ENCODE data around the gene PDXP. TPM values are rescaled to one million over a fixed set of nuclear protein-coding genes. Genes with fewer than 3 reads are reported as not detected.

The PDXP gene
- total and polyA plus RNA-seq, 9 of the 15 experiments (the other 6 are each of a cell fraction or from before 2014, with no cell fraction given) = 7.9 to 54.2 (median 38.8) TPM

DNA sequence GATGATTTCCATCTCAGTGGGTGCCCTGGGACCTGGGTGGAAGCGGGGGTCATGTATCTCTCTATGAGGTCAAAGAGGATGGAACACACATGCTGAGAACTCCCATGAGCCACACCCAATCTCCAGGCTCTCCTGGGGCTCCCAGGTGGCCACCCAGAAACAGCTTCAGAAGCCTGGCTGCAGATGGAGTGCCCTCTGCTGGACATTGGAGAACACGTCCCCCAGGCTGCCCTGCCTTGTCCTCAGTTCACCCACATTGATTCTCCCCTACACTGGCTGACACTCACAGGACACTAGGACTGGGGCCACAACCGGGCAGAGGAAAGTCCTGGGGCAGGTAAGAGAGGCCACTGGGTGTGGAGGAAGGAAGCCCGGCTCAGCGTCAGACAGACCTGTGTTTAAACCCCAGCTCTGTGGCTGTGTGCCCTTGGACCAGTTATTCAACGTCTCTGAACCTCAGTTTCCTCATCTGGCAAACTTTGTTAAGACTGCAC, 23.1 kb downstream of the PDXP start (continued):
- TF ChIP-seq, protein P1, sequence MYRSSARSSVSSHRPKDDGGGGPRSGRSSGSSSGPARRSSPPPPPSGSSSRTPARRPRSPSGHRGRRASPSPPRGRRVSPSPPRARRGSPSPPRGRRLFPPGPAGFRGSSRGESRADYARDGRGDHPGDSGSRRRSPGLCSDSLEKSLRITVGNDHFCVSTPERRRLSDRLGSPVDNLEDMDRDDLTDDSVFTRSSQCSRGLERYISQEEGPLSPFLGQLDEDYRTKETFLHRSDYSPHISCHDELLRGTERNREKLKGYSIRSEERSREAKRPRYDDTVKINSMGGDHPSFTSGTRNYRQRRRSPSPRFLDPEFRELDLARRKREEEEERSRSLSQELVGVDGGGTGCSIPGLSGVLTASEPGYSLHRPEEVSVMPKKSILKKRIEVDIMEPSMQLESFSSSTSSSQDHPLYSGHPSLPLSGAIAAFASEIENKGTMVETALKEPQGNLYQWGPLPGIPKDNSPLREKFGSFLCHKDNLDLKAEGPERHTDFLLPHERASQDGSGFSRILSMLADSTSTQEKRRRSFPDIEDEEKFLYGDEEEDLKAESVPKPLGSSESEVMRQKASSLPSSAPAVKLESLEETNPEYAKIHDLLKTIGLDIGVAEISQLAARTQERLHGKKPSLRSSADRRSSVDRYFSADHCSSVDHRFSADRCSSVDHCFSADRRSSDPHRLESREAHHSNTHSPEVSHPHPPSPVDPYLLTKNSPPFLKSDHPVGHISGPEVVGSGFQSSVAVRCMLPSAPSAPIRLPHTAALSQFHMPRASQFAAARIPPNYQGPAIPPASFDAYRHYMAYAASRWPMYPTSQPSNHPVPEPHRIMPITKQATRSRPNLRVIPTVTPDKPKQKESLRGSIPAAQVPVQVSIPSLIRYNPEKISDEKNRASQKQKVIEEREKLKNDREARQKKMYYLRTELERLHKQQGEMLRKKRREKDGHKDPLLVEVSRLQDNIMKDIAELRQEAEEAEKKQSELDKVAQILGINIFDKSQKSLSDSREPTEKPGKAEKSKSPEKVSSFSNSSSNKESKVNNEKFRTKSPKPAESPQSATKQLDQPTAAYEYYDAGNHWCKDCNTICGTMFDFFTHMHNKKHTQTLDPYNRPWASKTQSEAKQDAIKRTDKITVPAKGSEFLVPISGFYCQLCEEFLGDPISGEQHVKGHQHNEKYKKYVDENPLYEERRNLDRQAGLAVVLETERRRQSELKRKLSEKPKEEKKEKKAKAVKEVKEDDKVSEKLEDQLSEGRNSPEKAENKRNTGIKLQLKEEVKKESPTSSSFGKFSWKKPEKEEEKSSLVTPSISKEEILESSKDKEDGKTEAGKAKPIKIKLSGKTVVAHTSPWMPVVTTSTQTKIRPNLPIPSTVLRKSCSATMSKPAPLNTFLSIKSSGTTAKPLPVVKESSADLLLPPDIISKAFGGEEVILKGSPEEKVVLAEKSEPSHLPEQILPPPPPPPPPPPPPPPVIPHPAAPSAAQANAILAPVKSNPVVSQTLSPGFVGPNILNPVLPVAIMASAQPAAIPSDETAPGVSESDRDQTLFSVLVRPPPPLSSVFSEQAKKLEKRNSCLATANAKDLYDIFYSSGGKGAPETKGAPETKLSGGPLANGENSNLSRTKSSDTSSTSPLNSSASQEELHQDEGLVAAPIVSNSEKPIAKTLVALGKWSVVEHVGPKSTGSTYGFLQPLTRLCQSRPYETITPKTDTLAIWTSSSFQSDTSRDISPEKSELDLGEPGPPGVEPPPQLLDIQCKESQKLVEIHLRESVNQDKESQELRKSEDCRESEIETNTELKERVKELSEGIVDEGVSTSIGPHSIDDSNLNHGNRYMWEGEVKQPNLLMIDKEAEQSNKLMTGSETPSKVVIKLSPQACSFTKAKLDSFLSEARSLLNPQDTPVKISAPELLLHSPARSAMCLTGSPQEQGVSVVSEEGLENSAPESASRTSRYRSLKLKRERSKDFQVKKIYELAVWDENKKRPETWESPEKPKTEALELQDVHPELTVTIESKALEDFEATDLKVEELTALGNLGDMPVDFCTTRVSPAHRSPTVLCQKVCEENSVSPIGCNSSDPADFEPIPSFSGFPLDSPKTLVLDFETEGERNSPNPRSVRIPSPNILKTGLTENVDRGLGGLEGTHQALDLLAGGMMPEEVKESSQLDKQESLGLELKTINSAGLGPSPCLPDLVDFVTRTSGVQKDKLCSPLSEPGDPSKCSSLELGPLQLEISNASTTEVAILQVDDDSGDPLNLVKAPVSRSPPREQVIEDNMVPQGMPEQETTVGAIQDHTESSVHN (IDR thresholded peaks at IDR 0.05; ENCODE audit: borderline replicate concordance in 1 of 2, low read depth in 1 of 2) = no peak
- no peak for TF ChIP-seq ZNF408 (CRISPR knock-in tag; IDR thresholded peaks at IDR 0.05; ENCODE audit: low read depth)
- TF ChIP-seq SMAD2 (IDR thresholded peaks at IDR 0.05; ENCODE audit: low read depth, low read length) = no peak
- TF ChIP-seq SIN3A (IDR thresholded peaks at IDR 0.05; ENCODE audit: borderline replicate concordance in 2 of 2, control insufficient read depth in 1 of 2, low read depth in 2 of 2, low read length in 2 of 2) = no peak
- TF ChIP-seq, protein P2, sequence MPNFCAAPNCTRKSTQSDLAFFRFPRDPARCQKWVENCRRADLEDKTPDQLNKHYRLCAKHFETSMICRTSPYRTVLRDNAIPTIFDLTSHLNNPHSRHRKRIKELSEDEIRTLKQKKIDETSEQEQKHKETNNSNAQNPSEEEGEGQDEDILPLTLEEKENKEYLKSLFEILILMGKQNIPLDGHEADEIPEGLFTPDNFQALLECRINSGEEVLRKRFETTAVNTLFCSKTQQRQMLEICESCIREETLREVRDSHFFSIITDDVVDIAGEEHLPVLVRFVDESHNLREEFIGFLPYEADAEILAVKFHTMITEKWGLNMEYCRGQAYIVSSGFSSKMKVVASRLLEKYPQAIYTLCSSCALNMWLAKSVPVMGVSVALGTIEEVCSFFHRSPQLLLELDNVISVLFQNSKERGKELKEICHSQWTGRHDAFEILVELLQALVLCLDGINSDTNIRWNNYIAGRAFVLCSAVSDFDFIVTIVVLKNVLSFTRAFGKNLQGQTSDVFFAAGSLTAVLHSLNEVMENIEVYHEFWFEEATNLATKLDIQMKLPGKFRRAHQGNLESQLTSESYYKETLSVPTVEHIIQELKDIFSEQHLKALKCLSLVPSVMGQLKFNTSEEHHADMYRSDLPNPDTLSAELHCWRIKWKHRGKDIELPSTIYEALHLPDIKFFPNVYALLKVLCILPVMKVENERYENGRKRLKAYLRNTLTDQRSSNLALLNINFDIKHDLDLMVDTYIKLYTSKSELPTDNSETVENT (CRISPR knock-in tag; IDR thresholded peaks at IDR 0.05) = no peak
- TF ChIP-seq JUND (IDR thresholded peaks at IDR 0.05; ENCODE audit: borderline replicate concordance, low read depth, low read length) = 0 out of 2 replicates have a peak, but pooled peaks have one; percentile 29
- no peak for TF ChIP-seq JUND (tag; IDR thresholded peaks at IDR 0.05; ENCODE audit: borderline replicate concordance, low read depth, low read length)
- TF ChIP-seq CBX8 (IDR thresholded peaks at IDR 0.05; ENCODE audit: borderline replicate concordance, extremely low read depth, low read depth, low read length, poor library complexity, severe bottlenecking) = no peak
- TF ChIP-seq TOE1 (IDR thresholded peaks at IDR 0.05; ENCODE audit: borderline replicate concordance) = no peak
- TF ChIP-seq TOE1 (CRISPR knock-in tag; IDR thresholded peaks at IDR 0.05; ENCODE audit: borderline replicate concordance, low read depth) = no peak
- no peak for TF ChIP-seq TAF9B (IDR thresholded peaks at IDR 0.05; ENCODE audit: partially characterized antibody)
- TF ChIP-seq, protein P3, sequence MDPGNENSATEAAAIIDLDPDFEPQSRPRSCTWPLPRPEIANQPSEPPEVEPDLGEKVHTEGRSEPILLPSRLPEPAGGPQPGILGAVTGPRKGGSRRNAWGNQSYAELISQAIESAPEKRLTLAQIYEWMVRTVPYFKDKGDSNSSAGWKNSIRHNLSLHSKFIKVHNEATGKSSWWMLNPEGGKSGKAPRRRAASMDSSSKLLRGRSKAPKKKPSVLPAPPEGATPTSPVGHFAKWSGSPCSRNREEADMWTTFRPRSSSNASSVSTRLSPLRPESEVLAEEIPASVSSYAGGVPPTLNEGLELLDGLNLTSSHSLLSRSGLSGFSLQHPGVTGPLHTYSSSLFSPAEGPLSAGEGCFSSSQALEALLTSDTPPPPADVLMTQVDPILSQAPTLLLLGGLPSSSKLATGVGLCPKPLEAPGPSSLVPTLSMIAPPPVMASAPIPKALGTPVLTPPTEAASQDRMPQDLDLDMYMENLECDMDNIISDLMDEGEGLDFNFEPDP (CRISPR knock-in tag; IDR thresholded peaks at IDR 0.05) = no peak
- no peak for TF ChIP-seq PHF21A (IDR thresholded peaks at IDR 0.05; ENCODE audit: borderline replicate concordance, low read depth)
- no peak for TF ChIP-seq HOXB6 (CRISPR knock-in tag; IDR thresholded peaks at IDR 0.05; ENCODE audit: borderline replicate concordance)
- no peak for TF ChIP-seq CBX1 (IDR thresholded peaks at IDR 0.05; ENCODE audit: low read depth)
